Mesenchymal stem cell (in vitro differentiated cells and primary cell): ENCODE measurements around the gene MICU1.
A peak's percentile ranks its signal among the peaks of the same experiment; 100 is the strongest.

Experiments
- DNase-seq: peaks from one replicate; pipeline ENCODE4 v3.0.0-alpha.2; 2013
- H2AFZ ChIP-seq: one replicate; pipeline ENCODE4 v1.6.1; 2013; ENCODE audit warnings: low read depth, mild to moderate bottlenecking, control low read depth, inconsistent platforms, low read length, moderate library complexity
- H2AK5ac ChIP-seq: 2 replicates; pipeline ENCODE4 v1.6.1; 2013; ENCODE audit warnings: low read length, moderate library complexity, mild to moderate bottlenecking, inconsistent platforms; ENCODE audit not compliant: severe bottlenecking
- H2BK120ac ChIP-seq: one replicate; pipeline ENCODE4 v1.6.1; 2013; ENCODE audit warnings: low read depth, mild to moderate bottlenecking, inconsistent platforms, low read length, moderate library complexity
- H2BK12ac ChIP-seq, 2 experiments: one replicate each; pipeline ENCODE4 v1.6.1; 2013; ENCODE audit warnings: inconsistent platforms in 2 of 2, low read length in 2 of 2, mild to moderate bottlenecking in 2 of 2, moderate library complexity in 2 of 2, control low read depth in 1 of 2
- H2BK15ac ChIP-seq: one replicate; pipeline ENCODE4 v1.6.1; 2013; ENCODE audit warnings: mild to moderate bottlenecking, low read depth, inconsistent platforms; ENCODE audit not compliant: poor library complexity, severe bottlenecking
- H2BK5ac ChIP-seq: 2 replicates; pipeline ENCODE4 v1.6.1; 2013; ENCODE audit warnings: low read depth, mild to moderate bottlenecking, low read length, control low read depth, inconsistent platforms; ENCODE audit not compliant: poor library complexity, severe bottlenecking
- H3K14ac ChIP-seq, 2 experiments: one replicate each; pipeline ENCODE4 v1.6.1; 2013; ENCODE audit warnings: inconsistent platforms in 2 of 2, low read length in 2 of 2, control low read depth in 1 of 2, mild to moderate bottlenecking in 1 of 2, moderate library complexity in 1 of 2
- H3K18ac ChIP-seq, 2 experiments: one replicate each; pipeline ENCODE4 v1.6.1; 2013; ENCODE audit warnings: inconsistent platforms in 2 of 2, low read length in 2 of 2, control low read depth in 1 of 2, low read depth in 1 of 2, mild to moderate bottlenecking in 1 of 2
- H3K23ac ChIP-seq, 2 experiments: one replicate each; pipeline ENCODE4 v1.6.1; 2013; ENCODE audit warnings: inconsistent platforms in 2 of 2, low read length in 2 of 2, mild to moderate bottlenecking in 2 of 2, moderate library complexity in 2 of 2, control low read depth in 1 of 2
- H3K27ac ChIP-seq: 2 replicates; pipeline ENCODE4 v1.5.1; 2013; ENCODE audit warnings: mild to moderate bottlenecking, moderate library complexity, low read length, control low read depth, inconsistent platforms; ENCODE audit not compliant: poor library complexity, severe bottlenecking
- H3K27me3 ChIP-seq, 2 experiments: 2 replicates each; pipeline versions ENCODE4 v1.6.1 to v1.7.0; 2013; ENCODE audit warnings: low read length in 2 of 2, mild to moderate bottlenecking in 2 of 2, moderate library complexity in 2 of 2, control low read depth in 1 of 2, inconsistent platforms in 1 of 2; ENCODE audit not compliant: control insufficient read depth in 1 of 2, insufficient read depth in 1 of 2
- H3K36me3 ChIP-seq, 2 experiments: 2 replicates each; pipeline versions ENCODE4 v1.6.1 to v1.7.0; 2013; ENCODE audit warnings: low read length in 2 of 2, control low read depth in 1 of 2, inconsistent platforms in 1 of 2, low read depth in 1 of 2, mild to moderate bottlenecking in 1 of 2; ENCODE audit not compliant: insufficient read depth in 2 of 2, control insufficient read depth in 1 of 2
- H3K4ac ChIP-seq, 2 experiments: one replicate each; pipeline ENCODE4 v1.6.1; 2013; ENCODE audit warnings: inconsistent platforms in 2 of 2, low read length in 2 of 2, mild to moderate bottlenecking in 2 of 2, moderate library complexity in 2 of 2, control low read depth in 1 of 2, low read depth in 1 of 2
- H3K4me1 ChIP-seq: 2 replicates; pipeline ENCODE4 v1.6.1; 2013; ENCODE audit warnings: low read depth, low read length, control low read depth; ENCODE audit not compliant: control insufficient read depth, insufficient read depth
- H3K4me2 ChIP-seq: 2 replicates; pipeline ENCODE4 v1.6.1; 2013; ENCODE audit warnings: low read length, mild to moderate bottlenecking, inconsistent platforms; ENCODE audit not compliant: poor library complexity, severe bottlenecking
- H3K4me3 ChIP-seq, 2 experiments: 2 replicates each; pipeline versions ENCODE4 v1.5.1 to v1.7.0; 2013; ENCODE audit warnings: low read length in 2 of 2, mild to moderate bottlenecking in 2 of 2, control low read depth in 1 of 2, low read depth in 1 of 2; ENCODE audit not compliant: insufficient read depth in 1 of 2
- H3K79me1 ChIP-seq: replicated peaks from 2 replicates; pipeline ENCODE4 v1.6.1; 2013; ENCODE audit warnings: mild to moderate bottlenecking, control low read depth, low read length, inconsistent platforms; ENCODE audit not compliant: poor library complexity, severe bottlenecking
- H3K9ac ChIP-seq: 2 replicates; pipeline ENCODE4 v1.7.0; 2013; ENCODE audit warnings: mild to moderate bottlenecking, low read length, moderate library complexity
- H3K9me3 ChIP-seq: 2 replicates; pipeline ENCODE4 v1.7.0; 2013; ENCODE audit warnings: mild to moderate bottlenecking, low read length; ENCODE audit not compliant: control insufficient read depth
- H4K8ac ChIP-seq: one replicate; pipeline ENCODE4 v1.6.1; 2013; ENCODE audit warnings: inconsistent platforms, mild to moderate bottlenecking, low read length, moderate library complexity
- H4K91ac ChIP-seq: one replicate; pipeline ENCODE4 v1.6.1; 2013; ENCODE audit warnings: mild to moderate bottlenecking, low read length, inconsistent platforms
- WGBS: methylation state at CpG from one replicate; pipeline ENCODE4 v1.1.7; 2013; ENCODE audit warnings: mixed read lengths; 5-methylcytosine and 5-hydroxymethylcytosine counted together

The MICU1 gene

GRCh38 chr10:72487521-72487920, 138.4 kb downstream of the MICU1 start:
- H2BK5ac ChIP-seq: no peak overlapping the region
- H3K9me3 ChIP-seq: no peaks in the 10 kb centered on the region
- no peak overlapping the region for H4K91ac ChIP-seq
- H3K14ac ChIP-seq: no peak overlapping the region
- H4K8ac ChIP-seq: peak overlapping the region; percentile 41
- H2AFZ ChIP-seq: no peak overlapping the region
- peaks cover 4 to 10% of the 10 kb centered on the region in 2 experiments for H3K36me3 ChIP-seq
- H2BK15ac ChIP-seq: no peak overlapping the region
- no peaks in the 10 kb centered on the region for H3K27me3 ChIP-seq
- H2AK5ac ChIP-seq: no peak overlapping the region
- no peak overlapping the region for H3K18ac ChIP-seq
- 96% methylated on average over 3 of the region's 3 CpGs for whole genome bisulfite sequencing
- H2BK120ac ChIP-seq: no peak overlapping the region
- peaks cover 3% of the 10 kb centered on the region for H3K4me1 ChIP-seq
- H3K23ac ChIP-seq: no peak overlapping the region
- H3K27ac ChIP-seq: no peak overlapping the region
- DNase-seq: no peak
- no peak overlapping the region for H3K9ac ChIP-seq
- H3K4ac ChIP-seq: no peak overlapping the region
- peaks cover 3% of the 10 kb centered on the region for H3K79me1 ChIP-seq
- H2BK12ac ChIP-seq: no peak overlapping the region
- H3K4me3 ChIP-seq: no peak overlapping the region
- no peak overlapping the region for H3K4me2 ChIP-seq

GRCh38 chr10:72487116-72487515, 138.8 kb downstream of the MICU1 start:
- H3K4me3 ChIP-seq: no peak overlapping the region
- peaks cover 3% of the 10 kb centered on the region for H3K4me1 ChIP-seq
- peaks cover 4 to 10% of the 10 kb centered on the region in 2 experiments for H3K36me3 ChIP-seq
- H2AK5ac ChIP-seq: no peak overlapping the region
- H3K4me2 ChIP-seq: no peak overlapping the region
- no peak overlapping the region for H4K91ac ChIP-seq
- no peaks in the 10 kb centered on the region for H3K27me3 ChIP-seq
- H4K8ac ChIP-seq: peak overlapping the region; percentile 41
- DNase-seq: no peak
- no peak overlapping the region for H2BK12ac ChIP-seq
- peaks cover 3% of the 10 kb centered on the region for H3K79me1 ChIP-seq
- H3K18ac ChIP-seq: no peak overlapping the region
- 96% methylated on average over 3 of the region's 4 CpGs for WGBS
- H3K27ac ChIP-seq: no peak overlapping the region
- H2BK15ac ChIP-seq: no peak overlapping the region
- no peak overlapping the region for H2BK120ac ChIP-seq
- no peak overlapping the region for H3K9ac ChIP-seq
- no peak overlapping the region for H3K4ac ChIP-seq
- no peak overlapping the region for H3K23ac ChIP-seq
- H3K14ac ChIP-seq: no peak overlapping the region
- H2AFZ ChIP-seq: no peak overlapping the region
- H2BK5ac ChIP-seq: no peak overlapping the region
- H3K9me3 ChIP-seq: no peaks in the 10 kb centered on the region

- H2BK120ac ChIP-seq: no peak overlapping the region
- no peaks in the 10 kb centered on the region for H3K9me3 ChIP-seq
- H2AFZ ChIP-seq: no peak overlapping the region
- no peak overlapping the region for H3K4me2 ChIP-seq
- H2BK12ac ChIP-seq: no peak overlapping the region
- no peak overlapping the region for H3K18ac ChIP-seq
- H3K4me3 ChIP-seq: no peak overlapping the region
- no peak overlapping the region for H4K91ac ChIP-seq
- no peak overlapping the region for H3K14ac ChIP-seq
- no peak overlapping the region for H3K27ac ChIP-seq
- no peak for DNase-seq
- no peak overlapping the region for H2AK5ac ChIP-seq
- H2BK15ac ChIP-seq: no peak overlapping the region
- peaks cover 3% of the 10 kb centered on the region for H3K79me1 ChIP-seq
- H3K4me1 ChIP-seq: peaks cover 3% of the 10 kb centered on the region
- no peak overlapping the region for H3K4ac ChIP-seq
- H3K36me3 ChIP-seq: peaks cover 4 to 10% of the 10 kb centered on the region in 2 experiments
- no peak overlapping the region for H2BK5ac ChIP-seq
- no peaks in the 10 kb centered on the region for H3K27me3 ChIP-seq
- no CpG with 5 or more reads among the region's 3 CpGs for WGBS
- H3K23ac ChIP-seq: no peak overlapping the region
- no peak overlapping the region for H4K8ac ChIP-seq
- no peak overlapping the region for H3K9ac ChIP-seq
Observed at GRCh38 chr10:72485701-72486100, 140.2 kb downstream of the MICU1 start.

GRCh38 chr10:72484521-72484920, 141.4 kb downstream of the MICU1 start:
- Histone ChIP-seq H2BK120ac (no peak overlapping the region), H3K36me3 (peaks cover 4 to 7% of the 10 kb centered on the region in 2 experiments), H3K27me3 (no peaks in the 10 kb centered on the region), H3K9ac (no peak overlapping the region), H3K18ac (no peak overlapping the region), H2BK12ac (no peak overlapping the region), H3K79me1 (peaks cover 3% of the 10 kb centered on the region), H3K23ac (no peak overlapping the region), H4K8ac (no peak overlapping the region), H3K4me3 (no peak overlapping the region), H2BK15ac (no peak overlapping the region), H3K4me1 (peaks cover 3% of the 10 kb centered on the region), H2AFZ (no peak overlapping the region), H3K14ac (peak overlapping the region in 1 of 2 experiments; percentile 80), H4K91ac (no peak overlapping the region), H3K27ac (no peak overlapping the region), H3K9me3 (no peaks in the 10 kb centered on the region), H2AK5ac (no peak overlapping the region), H3K4ac (no peak overlapping the region), H2BK5ac (no peak overlapping the region), H3K4me2 (no peak overlapping the region)
- no peak for DNase-seq
- 100% methylated on average over 2 of the region's 3 CpGs for WGBS
